ENCODE results near the gene ZNF80. TPM values are rescaled to one million over a fixed set of nuclear protein-coding genes. Genes with fewer than 3 reads are reported as not detected.
"Not testable (repeated sequence)": the region's sequence is repeated elsewhere in the genome, so short reads cannot be mapped to it uniquely, and the experiment has no call there.

ZNF80 gene
- total RNA-seq (2012; rRNA removed): not detected in 2 replicates

DNA sequence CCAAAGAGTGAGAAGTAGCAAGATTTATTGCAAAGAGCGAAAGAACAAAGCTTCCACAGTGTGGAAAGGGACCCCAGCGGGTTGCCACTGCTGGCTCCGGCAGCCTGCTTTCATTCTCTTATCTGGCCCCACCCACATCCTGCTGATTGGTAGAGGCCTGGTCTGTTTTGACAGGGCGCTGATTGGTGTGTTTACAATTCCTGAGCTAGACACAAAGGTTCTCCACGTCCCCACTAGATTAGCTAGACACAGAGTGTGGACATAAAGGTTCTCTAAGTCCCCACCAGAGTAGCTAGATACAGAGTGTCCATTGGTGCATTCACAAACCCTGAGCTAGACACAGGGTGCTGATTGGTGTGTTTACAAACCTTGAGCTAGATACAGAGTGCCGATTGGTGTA is at the start of gene ZNF80:
Gene ZNF80, minus strand, starts transcription at position 101 of the 400 bp plus-strand sequence. CDS start 504 bp downstream, outside the sequence.
- not testable (repeated sequence) for H3K27me3 ChIP-seq (ENCODE audit: control insufficient read depth, insufficient read depth, low read length); H3K4me3 ChIP-seq (ENCODE audit: low read length); H3K4me2 ChIP-seq (ENCODE audit: low read length); H3K36me3 ChIP-seq (ENCODE audit: insufficient read depth, low read length); H3K9me3 ChIP-seq (replicated peaks; ENCODE audit: low read length); H3K4me1 ChIP-seq (ENCODE audit: control insufficient read depth, insufficient read depth, low read length); H3K9ac ChIP-seq (ENCODE audit: low read depth, low read length)

DNA sequence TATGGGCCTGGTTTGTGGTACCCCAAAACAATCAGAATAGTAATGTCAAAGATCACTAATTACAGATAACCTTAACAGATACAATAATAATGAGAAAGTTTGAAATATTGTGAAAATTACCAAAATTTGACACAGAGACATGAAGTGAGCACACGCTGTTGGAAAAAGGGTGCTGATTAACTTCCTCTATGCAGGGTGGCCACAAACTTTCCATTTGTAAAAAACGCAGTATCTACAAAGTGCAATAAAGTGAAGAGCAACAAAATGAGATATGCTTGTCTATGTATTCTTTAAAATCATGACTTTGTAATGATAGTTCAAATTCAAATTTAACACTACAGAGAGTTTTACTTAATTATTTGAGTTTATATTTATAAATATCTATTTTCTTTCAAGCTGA is 48.9 kb upstream of the ZNF80 start:
- H3K4me2 ChIP-seq (ENCODE audit: low read length): no peak overlapping the region
- no peaks in the 10 kb centered on the region for H3K27me3 ChIP-seq (ENCODE audit: control insufficient read depth, insufficient read depth, low read length)
- H3K4me1 ChIP-seq (ENCODE audit: control insufficient read depth, insufficient read depth, low read length): no peaks in the 10 kb centered on the region
- H3K36me3 ChIP-seq (ENCODE audit: insufficient read depth, low read length): no peaks in the 10 kb centered on the region
- no peak overlapping the region for H3K9ac ChIP-seq (ENCODE audit: low read depth, low read length)
- no peak overlapping the region for H3K4me3 ChIP-seq (ENCODE audit: low read length)
- no peaks in the 10 kb centered on the region for H3K9me3 ChIP-seq (replicated peaks; ENCODE audit: low read length)

GRCh38 chr3:114285648-114286230 is 48.4 kb upstream of the ZNF80 start:
- no peaks in the 10 kb centered on the region for H3K9me3 ChIP-seq (replicated peaks; ENCODE audit: low read length)
- no peak overlapping the region for H3K4me3 ChIP-seq (ENCODE audit: low read length)
- H3K9ac ChIP-seq (ENCODE audit: low read depth, low read length): no peak overlapping the region
- no peaks in the 10 kb centered on the region for H3K4me1 ChIP-seq (ENCODE audit: control insufficient read depth, insufficient read depth, low read length)
- H3K27me3 ChIP-seq (ENCODE audit: control insufficient read depth, insufficient read depth, low read length): no peaks in the 10 kb centered on the region
- no peak overlapping the region for H3K4me2 ChIP-seq (ENCODE audit: low read length)
- H3K36me3 ChIP-seq (ENCODE audit: insufficient read depth, low read length): no peaks in the 10 kb centered on the region

DNA sequence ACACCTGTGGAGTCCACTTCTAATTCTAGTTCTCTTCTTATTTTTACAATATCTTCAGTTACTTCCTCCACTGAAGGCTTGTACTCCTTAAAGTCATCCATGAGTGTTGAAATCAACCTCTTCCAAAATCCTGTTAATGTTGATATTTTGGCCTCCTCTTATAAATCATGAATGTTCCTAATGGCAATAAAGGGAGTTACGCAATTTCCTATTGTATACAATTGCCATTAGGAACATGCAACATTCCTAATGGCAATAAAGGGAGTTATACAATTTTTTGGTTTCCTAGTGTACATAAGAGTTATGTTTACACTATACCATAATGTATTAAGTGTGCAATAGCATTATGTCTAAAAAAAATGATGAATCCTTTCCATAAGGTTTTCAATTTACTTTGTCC is 47.3 kb upstream of the ZNF80 start:
- H3K36me3 ChIP-seq (ENCODE audit: insufficient read depth, low read length): no peaks in the 10 kb centered on the region
- H3K27me3 ChIP-seq (ENCODE audit: control insufficient read depth, insufficient read depth, low read length): no peaks in the 10 kb centered on the region
- H3K9ac ChIP-seq (ENCODE audit: low read depth, low read length): no peak overlapping the region
- H3K4me3 ChIP-seq (ENCODE audit: low read length): no peak overlapping the region
- H3K9me3 ChIP-seq (replicated peaks; ENCODE audit: low read length): no peaks in the 10 kb centered on the region
- no peaks in the 10 kb centered on the region for H3K4me1 ChIP-seq (ENCODE audit: control insufficient read depth, insufficient read depth, low read length)
- H3K4me2 ChIP-seq (ENCODE audit: low read length): no peak overlapping the region

DNA sequence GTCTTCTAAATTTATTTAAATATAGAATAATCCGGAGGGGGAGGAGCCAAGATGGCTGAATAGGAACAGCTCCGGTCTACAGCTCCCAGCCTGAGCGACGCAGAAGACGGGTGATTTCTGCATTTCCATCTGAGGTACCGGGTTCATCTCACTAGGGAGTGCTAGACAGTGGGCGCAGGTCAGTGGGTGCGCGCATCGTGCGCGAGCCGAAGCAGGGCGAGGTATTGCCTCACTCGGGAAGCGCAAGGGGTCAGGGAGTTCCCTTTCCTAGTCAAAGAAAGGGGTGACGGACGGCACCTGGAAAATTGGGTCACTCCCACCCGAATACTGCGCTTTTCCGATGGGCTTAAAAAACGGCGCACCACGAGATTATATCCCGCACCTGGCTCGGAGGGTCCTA is 39.5 kb upstream of the ZNF80 start:
- H3K9me3 ChIP-seq (replicated peaks; ENCODE audit: low read length); H3K4me1 ChIP-seq (ENCODE audit: control insufficient read depth, insufficient read depth, low read length); H3K9ac ChIP-seq (ENCODE audit: low read depth, low read length); H3K4me3 ChIP-seq (ENCODE audit: low read length); H3K4me2 ChIP-seq (ENCODE audit: low read length); H3K36me3 ChIP-seq (ENCODE audit: insufficient read depth, low read length); H3K27me3 ChIP-seq (ENCODE audit: control insufficient read depth, insufficient read depth, low read length): not testable (repeated sequence)

- Histone ChIP-seq H3K4me2 (ENCODE audit: low read length) (no peak overlapping the region), H3K9me3 (replicated peaks; ENCODE audit: low read length) (no peaks in the 10 kb centered on the region), H3K4me1 (ENCODE audit: control insufficient read depth, insufficient read depth, low read length) (no peaks in the 10 kb centered on the region), H3K9ac (ENCODE audit: low read depth, low read length) (no peak overlapping the region), H3K36me3 (ENCODE audit: insufficient read depth, low read length) (no peaks in the 10 kb centered on the region), H3K4me3 (ENCODE audit: low read length) (no peak overlapping the region), H3K27me3 (ENCODE audit: control insufficient read depth, insufficient read depth, low read length) (no peaks in the 10 kb centered on the region)
Measured at GRCh38 chr3:114274929-114275328, 37.6 kb upstream of the ZNF80 start.

GRCh38 chr3:114272271-114272670 is 34.9 kb upstream of the ZNF80 start:
- no peak overlapping the region for H3K4me3 ChIP-seq (ENCODE audit: low read length)
- no peak overlapping the region for H3K4me2 ChIP-seq (ENCODE audit: low read length)

GRCh38 chr3:114270019-114270418 is 32.6 kb upstream of the ZNF80 start:
- Histone ChIP-seq H3K9me3 (replicated peaks; ENCODE audit: low read length) (no peaks in the 10 kb centered on the region), H3K4me2 (ENCODE audit: low read length) (no peak overlapping the region), H3K36me3 (ENCODE audit: insufficient read depth, low read length) (no peaks in the 10 kb centered on the region), H3K4me1 (ENCODE audit: control insufficient read depth, insufficient read depth, low read length) (no peaks in the 10 kb centered on the region), H3K9ac (ENCODE audit: low read depth, low read length) (no peak overlapping the region), H3K27me3 (ENCODE audit: control insufficient read depth, insufficient read depth, low read length) (no peaks in the 10 kb centered on the region), H3K4me3 (ENCODE audit: low read length) (no peak overlapping the region)

More at GRCh38 chr3:114272271-114272670, 34.9 kb upstream of the ZNF80 start:
- H3K27me3 ChIP-seq (ENCODE audit: control insufficient read depth, insufficient read depth, low read length): no peaks in the 10 kb centered on the region
- H3K4me1 ChIP-seq (ENCODE audit: control insufficient read depth, insufficient read depth, low read length): no peaks in the 10 kb centered on the region
- H3K9ac ChIP-seq (ENCODE audit: low read depth, low read length): no peak overlapping the region
- no peaks in the 10 kb centered on the region for H3K9me3 ChIP-seq (replicated peaks; ENCODE audit: low read length)
- no peaks in the 10 kb centered on the region for H3K36me3 ChIP-seq (ENCODE audit: insufficient read depth, low read length)

DNA sequence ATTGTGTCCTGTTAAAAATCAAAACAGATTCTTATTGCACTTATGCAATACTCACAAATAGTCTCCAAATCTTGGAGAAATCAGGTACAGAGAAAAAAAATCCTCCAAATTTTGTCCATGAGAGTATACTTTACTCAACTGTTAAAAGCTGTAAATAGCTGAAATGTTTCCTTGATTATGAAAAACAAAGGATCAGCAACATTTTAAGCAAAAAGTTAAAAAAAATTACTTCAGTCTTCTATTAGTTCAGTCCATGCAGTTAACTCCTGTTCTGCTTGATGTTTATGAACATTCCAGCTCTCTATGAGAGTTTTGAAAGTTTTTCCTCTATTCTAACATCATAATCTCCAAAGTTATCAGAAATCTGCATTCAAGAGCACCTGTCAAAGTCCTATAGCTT is 22.8 kb upstream of the ZNF80 start:
- H3K4me1 ChIP-seq (ENCODE audit: control insufficient read depth, insufficient read depth, low read length): no peaks in the 10 kb centered on the region
- no peak overlapping the region for H3K4me3 ChIP-seq (ENCODE audit: low read length)
- no peak overlapping the region for H3K9ac ChIP-seq (ENCODE audit: low read depth, low read length)
- H3K36me3 ChIP-seq (ENCODE audit: insufficient read depth, low read length): no peaks in the 10 kb centered on the region
- H3K4me2 ChIP-seq (ENCODE audit: low read length): no peak overlapping the region
- H3K27me3 ChIP-seq (ENCODE audit: control insufficient read depth, insufficient read depth, low read length): peaks cover 3% of the 10 kb centered on the region
- no peaks in the 10 kb centered on the region for H3K9me3 ChIP-seq (replicated peaks; ENCODE audit: low read length)

DNA sequence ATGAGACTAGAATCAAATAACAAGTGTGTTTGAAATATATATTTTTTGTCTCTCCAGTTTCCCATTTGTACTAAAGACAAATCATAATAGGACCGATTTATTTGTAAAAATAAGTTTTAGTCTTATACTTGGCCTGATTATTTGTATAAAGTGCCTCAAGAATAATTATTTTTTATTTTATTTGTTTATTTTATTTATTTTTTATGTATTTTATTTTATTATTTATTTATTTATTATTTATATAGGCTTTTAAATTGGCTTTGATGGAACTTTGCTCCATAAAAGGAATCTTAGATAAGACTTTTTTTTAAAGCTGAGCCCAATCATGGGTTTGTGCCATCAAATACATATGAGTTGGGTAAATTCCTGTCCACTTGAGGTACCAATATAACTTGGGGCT is 22.2 kb upstream of the ZNF80 start:
- Histone ChIP-seq H3K9ac (ENCODE audit: low read depth, low read length) (no peak overlapping the region), H3K4me2 (ENCODE audit: low read length) (no peak overlapping the region), H3K9me3 (replicated peaks; ENCODE audit: low read length) (no peaks in the 10 kb centered on the region), H3K27me3 (ENCODE audit: control insufficient read depth, insufficient read depth, low read length) (peaks cover 3% of the 10 kb centered on the region), H3K4me3 (ENCODE audit: low read length) (no peak overlapping the region), H3K4me1 (ENCODE audit: control insufficient read depth, insufficient read depth, low read length) (no peaks in the 10 kb centered on the region), H3K36me3 (ENCODE audit: insufficient read depth, low read length) (no peaks in the 10 kb centered on the region)

- H3K4me2 ChIP-seq (ENCODE audit: low read length): no peak overlapping the region
- H3K4me3 ChIP-seq (ENCODE audit: low read length): no peak overlapping the region
- H3K36me3 ChIP-seq (ENCODE audit: insufficient read depth, low read length): no peaks in the 10 kb centered on the region
Measured at GRCh38 chr3:114253505-114253904, 16.1 kb upstream of the ZNF80 start.

DNA sequence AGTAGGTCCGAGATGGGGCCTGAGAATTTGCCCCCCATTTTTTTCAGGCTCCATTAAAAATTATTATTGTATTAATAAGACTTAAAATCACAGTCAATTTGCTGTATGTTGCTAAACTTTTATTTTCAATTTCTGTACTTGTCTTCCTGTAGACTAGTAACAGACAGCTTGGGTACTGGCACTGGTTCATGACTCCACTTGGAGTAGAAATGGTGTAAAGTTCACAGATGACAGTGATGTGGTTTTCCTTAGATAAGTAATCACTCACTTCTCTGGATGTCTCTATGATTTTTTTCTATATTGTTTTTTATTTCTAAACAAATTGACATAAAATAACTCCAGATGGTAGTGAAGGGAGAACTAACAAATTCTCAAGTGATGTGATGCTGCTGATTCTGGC is 15.6 kb upstream of the ZNF80 start:
- Histone ChIP-seq H3K4me2 (ENCODE audit: low read length) (no peak overlapping the region), H3K9me3 (replicated peaks; ENCODE audit: low read length) (no peaks in the 10 kb centered on the region), H3K9ac (ENCODE audit: low read depth, low read length) (no peak overlapping the region), H3K4me1 (ENCODE audit: control insufficient read depth, insufficient read depth, low read length) (no peaks in the 10 kb centered on the region), H3K4me3 (ENCODE audit: low read length) (no peak overlapping the region), H3K27me3 (ENCODE audit: control insufficient read depth, insufficient read depth, low read length) (no peaks in the 10 kb centered on the region), H3K36me3 (ENCODE audit: insufficient read depth, low read length) (no peaks in the 10 kb centered on the region)

More at GRCh38 chr3:114253505-114253904, 16.1 kb upstream of the ZNF80 start:
- Histone ChIP-seq H3K9me3 (replicated peaks; ENCODE audit: low read length) (no peaks in the 10 kb centered on the region), H3K4me1 (ENCODE audit: control insufficient read depth, insufficient read depth, low read length) (no peaks in the 10 kb centered on the region), H3K27me3 (ENCODE audit: control insufficient read depth, insufficient read depth, low read length) (no peaks in the 10 kb centered on the region), H3K9ac (ENCODE audit: low read depth, low read length) (no peak overlapping the region)
